Superior temporal gyrus (tissue), 1 donor: ENCODE results near the gene PDX1.

Experiments
- DNase-seq: peaks from one replicate; pipeline ENCODE4 v3.0.0-alpha.2; 2016; ENCODE audit errors: extremely low spot score

The PDX1 gene

GRCh38 chr13:27919934-27920676 lies at the start of gene PDX1:
TSS of gene PDX1 (plus strand) at chr13:27920000. CDS start at chr13:27920139, 139 bp downstream.
- DNase-seq = no peak

- no peak for DNase-seq
Measured at GRCh38 chr13:27878274-27878673, 41.5 kb upstream of the PDX1 start.

- no peak for DNase-seq
Measured at GRCh38 chr13:27889471-27889870, 30.3 kb upstream of the PDX1 start.

- DNase-seq = no peak
Measured at GRCh38 chr13:27896726-27897125, 23.1 kb upstream of the PDX1 start.

- no peak for DNase-seq
Measured at GRCh38 chr13:27904719-27905118, 15.1 kb upstream of the PDX1 start.

GRCh38 chr13:27905650-27906049 lies 14.2 kb upstream of the PDX1 start:
- DNase-seq = no peak

- DNase-seq = no peak
Measured at GRCh38 chr13:27907121-27907787, 12.5 kb upstream of the PDX1 start.

GRCh38 chr13:27909378-27909777 lies 10.4 kb upstream of the PDX1 start:
- DNase-seq = no peak

- DNase-seq = no peak
Measured at GRCh38 chr13:27911521-27911920, 8.3 kb upstream of the PDX1 start.

- no peak for DNase-seq
Measured at GRCh38 chr13:27913160-27913559, 6.6 kb upstream of the PDX1 start.

GRCh38 chr13:27915301-27916207 lies 4.2 kb upstream of the PDX1 start:
- DNase-seq = no peak

- no peak for DNase-seq
Measured at GRCh38 chr13:27917121-27917947, 2.5 kb upstream of the PDX1 start.

GRCh38 chr13:27918041-27918917 lies 1.5 kb upstream of the PDX1 start:
- DNase-seq = no peak

- no peak for DNase-seq
Measured at GRCh38 chr13:27918918-27919658, 712 bp upstream of the PDX1 start.

- no peak for DNase-seq
Measured at GRCh38 chr13:27919659-27919933, 204 bp upstream of the PDX1 start.

GRCh38 chr13:27920677-27921420 lies 1.0 kb downstream of the PDX1 start:
- DNase-seq = no peak

GRCh38 chr13:27921421-27921960 lies 1.7 kb downstream of the PDX1 start:
- DNase-seq = no peak

GRCh38 chr13:27921961-27922882 lies 2.4 kb downstream of the PDX1 start:
- no peak for DNase-seq
